K562 (cell line): ENCODE results near the gene SHANK2. TPM values are rescaled to one million over a fixed set of nuclear protein-coding genes. Genes with fewer than 3 reads are reported as not detected.

Source experiments
- ATAC-seq: fragments of 200-7000 bp; cut with Tn5 transposase; 3 replicates; pipeline ENCODE4 v1.9.1; 2020; ENCODE audit warnings: moderate library complexity
- BruUV-seq: library from RNA; stranded (reverse); fragments of 400-500 nt; replicated peaks from 2 replicates; lab custom pipeline; 2021; lab: Mats Ljungman, UMichigan
- CTCF ChIA-PET: fragments of 300-600 bp; formaldehyde crosslinking; extraction: SDS; loops from one replicate; lab custom pipeline; 2021; ENCODE audit warnings: low intra/inter-chr PET ratio; lab: Yijun Ruan, JAX
- POLR2A ChIA-PET: fragments of 300-600, 350-650 bp; sonication (Branson Sonifier 250); formaldehyde crosslinking; extraction: SDS; loops from one replicate; lab custom pipeline; 2021; ENCODE audit warnings: antibody characterized with exemption, inconsistent platforms; lab: Yijun Ruan, JAX
- DNase-seq, 4 experiments: peaks; one replicate each; pipeline versions ENCODE4 v3.0.0 to v3.0.0-alpha.2; 2011 to 2018; ENCODE audit warnings: low spot score in 3 of 4, mixed read lengths in 3 of 4; ENCODE audit errors: extremely low read depth in 1 of 4
- FAIRE-seq: peaks from 2 replicates; lab custom pipeline; 2011; peaks lifted over from hg19 to GRCh38; lab: Jason Lieb, UNC
- H2AFZ ChIP-seq: 2 replicates; pipeline ENCODE4 v1.6.0; 2011; ENCODE audit warnings: low read depth, low read length, control low read depth, inconsistent platforms
- H3K27ac ChIP-seq: fragments of 200-600 bp; 3 replicates; pipeline ENCODE4 v1.8.0; 2011; ENCODE audit warnings: low read depth, mild to moderate bottlenecking, control low read depth, inconsistent platforms, low read length, moderate library complexity, mixed read lengths; ENCODE audit errors: extremely low read depth
- H3K27me3 ChIP-seq, 2 experiments: fragments of 300-600 bp in 1 of 2; 2 replicates in 1 of 2; 3 replicates in 1 of 2; pipeline versions ENCODE4 v1.6.0 to v1.8.0; 2011; ENCODE audit warnings: inconsistent platforms in 2 of 2, low read length in 2 of 2, mild to moderate bottlenecking in 1 of 2, mixed read lengths in 1 of 2, moderate library complexity in 1 of 2; ENCODE audit not compliant: control insufficient read depth in 2 of 2, insufficient read depth in 2 of 2
- H3K36me3 ChIP-seq: fragments of 300-600 bp; 3 replicates; pipeline ENCODE4 v1.8.0; 2011; ENCODE audit warnings: mild to moderate bottlenecking, low read length, inconsistent platforms; ENCODE audit not compliant: control insufficient read depth, insufficient read depth
- H3K4me1 ChIP-seq, 2 experiments: fragments of 200-600 bp in 1 of 2; replicated peaks in 1 of 2; 2 replicates in 1 of 2; 3 replicates in 1 of 2; pipeline versions ENCODE4 v1.5.1 to v1.8.0; 2011; ENCODE audit warnings: inconsistent platforms in 2 of 2, low read length in 2 of 2, mild to moderate bottlenecking in 1 of 2, mixed read lengths in 1 of 2, moderate library complexity in 1 of 2; ENCODE audit not compliant: control insufficient read depth in 2 of 2, insufficient read depth in 2 of 2
- H3K4me2 ChIP-seq: 2 replicates; pipeline ENCODE4 v1.6.1; 2011; ENCODE audit warnings: low read length, control low read depth, inconsistent platforms, mixed read lengths; ENCODE audit not compliant: insufficient read depth
- H3K4me3 ChIP-seq: fragments of 200-600 bp; sonication (generic), shearing (Covaris generic); 2 replicates; pipeline ENCODE4 v1.5.1; 2016; ENCODE audit warnings: control low read depth, inconsistent platforms
- H3K79me2 ChIP-seq: fragments of 200-600 bp; 3 replicates; pipeline ENCODE4 v1.8.0; 2011; ENCODE audit warnings: low read length, inconsistent platforms; ENCODE audit not compliant: control insufficient read depth, insufficient read depth
- H3K9ac ChIP-seq, 2 experiments: 2 replicates each; pipeline versions ENCODE4 v1.6.0 to v1.6.1; 2011; ENCODE audit warnings: low read depth in 2 of 2, low read length in 2 of 2, control low read depth in 1 of 2, inconsistent platforms in 1 of 2, mild to moderate bottlenecking in 1 of 2, mixed read lengths in 1 of 2; ENCODE audit not compliant: insufficient read depth in 1 of 2
- H3K9me1 ChIP-seq: one replicate; pipeline ENCODE4 v1.6.0; 2011; ENCODE audit warnings: inconsistent platforms, mild to moderate bottlenecking, low read length, moderate library complexity; ENCODE audit not compliant: control insufficient read depth, insufficient read depth
- H3K9me3 ChIP-seq: replicated peaks from 2 replicates; pipeline ENCODE4 v1.5.1; 2011; ENCODE audit warnings: low read depth, low read length, inconsistent platforms; ENCODE audit not compliant: control insufficient read depth, insufficient read depth
- H4K20me1 ChIP-seq: replicated peaks from 2 replicates; pipeline ENCODE4 v1.6.1; 2011; ENCODE audit warnings: low read length, inconsistent platforms, mixed read lengths; ENCODE audit not compliant: control insufficient read depth, insufficient read depth
- ARNT ChIP-seq, 2 experiments: fragments of 450-650 bp; IDR thresholded peaks; 2 replicates each; pipeline ENCODE4 v1.6.1; 2016; ENCODE audit warnings: mild to moderate bottlenecking in 1 of 2
- CBFA2T3 ChIP-seq: fragments of 450-650 bp; IDR thresholded peaks from 2 replicates; pipeline ENCODE4 v1.6.1; 2017
- CBX2 ChIP-seq: fragments of 200-600 bp; sonication (generic); IDR thresholded peaks from one replicate; pipeline ENCODE4 v1.6.1; 2012; ENCODE audit warnings: mild to moderate bottlenecking, low read length, inconsistent platforms; ENCODE audit not compliant: insufficient read depth, poor library complexity, severe bottlenecking
- MAZ ChIP-seq, 2 experiments: fragments of 450-650 bp in 1 of 2; sonication (generic) in 1 of 2; formaldehyde crosslinking; IDR thresholded peaks in 1 of 2; conservative IDR thresholded peaks in 1 of 2; 2 replicates each; pipeline versions ENCODE4 v1.4.0 to v1.5.0; 2020; ENCODE audit warnings: mild to moderate bottlenecking in 1 of 2, missing genetic modification reagents in 1 of 2
- NRF1 ChIP-seq, 2 experiments: fragments of 450-650 bp; IDR thresholded peaks in 1 of 2; conservative IDR thresholded peaks in 1 of 2; 2 replicates each; pipeline ENCODE4 v1.6.1; 2014; ENCODE audit warnings: mild to moderate bottlenecking in 2 of 2
- TEAD1 ChIP-seq, 2 experiments: fragments of 450-650 bp in 1 of 2; sonication (generic) in 1 of 2; formaldehyde crosslinking; IDR thresholded peaks; 2 replicates each; pipeline versions ENCODE4 v1.4.0 to v1.8.0; 2020 to 2022; ENCODE audit warnings: mild to moderate bottlenecking in 2 of 2, missing genetic modification reagents in 1 of 2
- XRCC3 ChIP-seq: fragments of 450-650 bp; IDR thresholded peaks from 2 replicates; pipeline ENCODE4 v1.6.1; 2017; ENCODE audit warnings: mild to moderate bottlenecking, moderate library complexity
- WGBS: fragments of 100-300 bp; shearing (Covaris generic); methylation state at CpG from one replicate; pipeline ENCODE4 v1.1.6; 2016; ENCODE audit warnings: low coverage, mixed read lengths; ENCODE audit not compliant: insufficient coverage; ENCODE audit errors: missing lambda C conversion rate; 5-methylcytosine and 5-hydroxymethylcytosine counted together
- in situ Hi-C: fragments of 300-500 bp; cut with MboI; formaldehyde crosslinking; loops from 4 replicates; pipeline ENCODE4 v1.15.0; 2018; ENCODE audit warnings: inconsistent platforms, mixed read lengths
- intact Hi-C: fragments of 100-400 bp; cut with micrococcal nuclease; formaldehyde crosslinking; loops from 2 replicates; pipeline ENCODE4 v1.14.2; 2022
- polyA plus RNA-seq, 8 experiments: library from polyadenylated mRNA; depleted of rRNA in 4 of 8; stranded (reverse) in 5 of 8; unstranded in 3 of 8; fragments of >200 nt; fragmentation: Nextera tagmentation in 2 of 8; fragmentation: Illumina TruSeq in 1 of 8; extraction: Ambion mirVana in 2 of 8; extraction: Trizol in 1 of 8; gene quantifications; 2 replicates each; pipeline versions ENCODE4 v1.2.1 to v1.2.3, GENCODE V29; 2011 to 2014; ENCODE audit warnings: inconsistent platforms in 1 of 8, missing spikeins in 1 of 8
- total RNA-seq, 7 experiments: library from RNA; depleted of rRNA in 6 of 7; stranded (reverse); fragments of >200 nt in 6 of 7; fragmentation: Illumina TruSeq in 2 of 7; extraction: Trizol in 2 of 7; gene quantifications; 2 replicates each; pipeline versions ENCODE4 v1.2.1 to v1.2.3, GENCODE V29; 2011 to 2021; ENCODE audit warnings: low replicate concordance in 1 of 7
- TF ChIP-seq, protein P1 (sequence below): fragments of 450-650 bp; formaldehyde crosslinking; IDR thresholded peaks from 2 replicates; pipeline ENCODE4 v1.4.0; 2020; ENCODE audit warnings: mild to moderate bottlenecking

SHANK2 gene
- total and polyA plus RNA-seq, 9 of the 15 experiments (the other 6 are each of a cell fraction or from before 2014, with no cell fraction given), result 0.04 to 0.07 TPM; not detected in 7

DNA sequence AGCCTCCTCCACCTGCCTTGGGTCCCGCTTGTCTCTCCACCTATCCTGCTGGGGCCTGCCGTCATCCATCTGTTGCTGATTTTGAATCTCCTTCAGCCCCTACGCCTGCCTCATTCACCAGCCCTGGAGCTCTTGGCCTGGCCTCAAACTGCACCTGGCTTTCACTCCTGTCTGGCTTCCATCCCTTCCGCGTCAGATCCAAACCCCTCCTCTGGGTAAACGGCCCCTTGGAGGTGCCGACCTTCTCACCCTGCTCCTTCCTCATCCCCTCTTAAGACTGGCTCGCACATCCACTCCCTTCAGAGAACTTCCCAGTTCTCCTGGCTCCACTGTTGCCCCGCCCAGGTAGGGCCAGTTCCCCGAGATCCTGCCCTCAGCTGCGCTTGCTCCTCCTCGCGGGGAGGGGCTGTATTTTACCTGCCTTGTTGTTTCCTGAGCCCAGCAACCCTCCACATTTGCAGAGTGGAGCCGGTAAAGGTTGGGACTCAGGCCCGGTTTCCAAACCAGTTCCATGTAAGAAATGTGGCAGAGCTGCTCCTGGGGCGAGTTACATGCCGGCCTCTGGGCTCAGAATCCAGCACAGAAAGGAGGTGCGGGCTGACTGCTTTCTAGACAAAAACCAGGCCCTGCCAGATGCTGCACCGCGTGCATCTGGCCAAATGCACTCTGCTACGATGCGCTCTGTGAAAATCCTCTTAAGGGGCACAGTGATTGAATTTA is 13.9 kb upstream of the SHANK2 start:
- no TSS peak for BruUV-seq
- TF ChIP-seq TEAD1 (CRISPR knock-in tag; IDR thresholded peaks at IDR 0.05), result no peak
- POLR2A ChIA-PET, result no interaction called here
- H3K27me3 ChIP-seq, result peaks cover 14 to 36% of the 10 kb centered on the region in 2 experiments
- ATAC-seq (no peak), DNase-seq (no peak), FAIRE-seq (no peak)
- H3K27ac ChIP-seq, result no peak overlapping the region
- in situ Hi-C loops, result no loop called here
- H3K4me1 ChIP-seq, result no peaks in the 10 kb centered on the region
- no peaks in the 10 kb centered on the region for H3K9me1 ChIP-seq
- H3K4me2 ChIP-seq, result no peak overlapping the region
- no peaks in the 10 kb centered on the region for H3K9me3 ChIP-seq
- intact Hi-C loops, result no loop called here
- H4K20me1 ChIP-seq, result no peaks in the 10 kb centered on the region
- CTCF ChIA-PET, result no interaction called here
- WGBS, result 3% methylated on average over 22 of the region's 22 CpGs
- H2AFZ ChIP-seq, result no peak overlapping the region
- H3K36me3 ChIP-seq, result no peaks in the 10 kb centered on the region
- H3K79me2 ChIP-seq, result no peaks in the 10 kb centered on the region
- no peak overlapping the region for H3K9ac ChIP-seq
- H3K4me3 ChIP-seq, result no peak overlapping the region

DNA sequence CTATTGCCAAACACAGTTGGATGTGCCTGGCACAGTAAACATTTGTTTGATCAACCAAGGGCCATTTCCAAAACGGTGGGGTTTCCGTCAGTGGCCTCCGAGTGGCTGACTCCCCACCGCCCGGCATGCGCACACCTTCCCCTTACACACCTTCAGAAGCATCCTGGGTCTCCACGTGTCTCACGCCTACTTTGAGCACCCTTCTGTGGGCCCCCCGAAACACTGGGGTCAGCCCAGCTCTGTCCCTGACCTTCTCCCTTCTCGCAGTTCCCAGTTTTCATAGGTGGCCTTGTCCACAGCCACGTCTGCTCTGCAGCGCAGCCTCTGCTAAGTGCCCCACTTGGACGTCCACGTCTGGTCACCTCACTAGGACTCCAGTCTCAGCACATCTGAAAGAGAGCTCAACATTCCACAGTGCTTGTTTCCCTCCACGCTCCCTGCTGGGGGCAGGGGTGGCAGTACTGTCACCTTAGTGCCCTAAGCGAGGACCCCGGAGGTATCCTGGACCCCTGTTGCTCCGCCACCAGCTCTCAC is 13.2 kb upstream of the SHANK2 start:
- in situ Hi-C loops (no loop called here), intact Hi-C loops (no loop called here)
- no peak for DNase-seq
- Histone ChIP-seq H3K9me3 (no peaks in the 10 kb centered on the region), H3K4me3 (no peak overlapping the region), H3K9me1 (no peaks in the 10 kb centered on the region), H3K36me3 (no peaks in the 10 kb centered on the region), H3K9ac (no peak overlapping the region), H3K27me3 (peaks cover 14 to 36% of the 10 kb centered on the region in 2 experiments), H3K4me2 (no peak overlapping the region), H3K4me1 (no peaks in the 10 kb centered on the region), H3K79me2 (no peaks in the 10 kb centered on the region), H4K20me1 (no peaks in the 10 kb centered on the region), H3K27ac (no peak overlapping the region), H2AFZ (no peak overlapping the region)
- TF ChIP-seq ARNT (IDR thresholded peaks at IDR 0.05), result no peak
- no peak for TF ChIP-seq TEAD1 (CRISPR knock-in tag; IDR thresholded peaks at IDR 0.05)
- no peak for TF ChIP-seq NRF1 (conservative IDR thresholded peaks at IDR 0.05 in 1 of 2, IDR thresholded peaks at IDR 0.05 in 1 of 2)
- TF ChIP-seq, protein P1, sequence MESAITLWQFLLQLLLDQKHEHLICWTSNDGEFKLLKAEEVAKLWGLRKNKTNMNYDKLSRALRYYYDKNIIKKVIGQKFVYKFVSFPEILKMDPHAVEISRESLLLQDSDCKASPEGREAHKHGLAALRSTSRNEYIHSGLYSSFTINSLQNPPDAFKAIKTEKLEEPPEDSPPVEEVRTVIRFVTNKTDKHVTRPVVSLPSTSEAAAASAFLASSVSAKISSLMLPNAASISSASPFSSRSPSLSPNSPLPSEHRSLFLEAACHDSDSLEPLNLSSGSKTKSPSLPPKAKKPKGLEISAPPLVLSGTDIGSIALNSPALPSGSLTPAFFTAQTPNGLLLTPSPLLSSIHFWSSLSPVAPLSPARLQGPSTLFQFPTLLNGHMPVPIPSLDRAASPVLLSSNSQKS (CRISPR knock-in tag), result no peak
- no peak for TF ChIP-seq XRCC3
- TF ChIP-seq CBFA2T3, result no peak
- no peak for TF ChIP-seq CBX2
- no peak for TF ChIP-seq MAZ (CRISPR knock-in tag; conservative IDR thresholded peaks at IDR 0.05 in 1 of 2, IDR thresholded peaks at IDR 0.05 in 1 of 2)
- POLR2A ChIA-PET, result no interaction called here
- BruUV-seq, result no TSS peak
- no peak for ATAC-seq
- CTCF ChIA-PET, result no interaction called here
- WGBS, result 2% methylated on average over 18 of the region's 18 CpGs
- no peak for FAIRE-seq
